Kidney epithelial cell (primary cell): ENCODE results near the gene FAM110A. TPM values are rescaled to one million over a fixed set of nuclear protein-coding genes. Genes with fewer than 3 reads are reported as not detected.

Experiments
- DNase-seq: peaks from one replicate; pipeline ENCODE4 v3.0.0-alpha.2; 2010; ENCODE audit warnings: low read depth
- H3K27me3 ChIP-seq: 2 replicates; pipeline ENCODE4 v1.6.0; 2011; ENCODE audit warnings: low read length; ENCODE audit not compliant: control insufficient read depth, insufficient read depth
- H3K36me3 ChIP-seq: 2 replicates; pipeline ENCODE4 v1.5.1; 2011; ENCODE audit warnings: low read length; ENCODE audit not compliant: control insufficient read depth, insufficient read depth
- H3K4me3 ChIP-seq: 2 replicates; pipeline ENCODE4 v1.5.1; 2011; ENCODE audit warnings: low read depth, mild to moderate bottlenecking, control low read depth, low read length
- total RNA-seq: library from RNA; depleted of rRNA; stranded (reverse); fragments of >200 nt; gene quantifications from 2 replicates; pipeline ENCODE4 v1.2.3, GENCODE V29; 2015
- TF ChIP-seq, protein P1 (sequence below): IDR thresholded peaks from 2 replicates; pipeline ENCODE4 v1.5.1; 2011; ENCODE audit warnings: mild to moderate bottlenecking, moderate library complexity, low read length, control low read depth, inconsistent platforms; ENCODE audit not compliant: insufficient read depth, poor library complexity, severe bottlenecking

Gene FAM110A
- total RNA-seq, 1 donor from 2014 or later, result 6.2 TPM

DNA sequence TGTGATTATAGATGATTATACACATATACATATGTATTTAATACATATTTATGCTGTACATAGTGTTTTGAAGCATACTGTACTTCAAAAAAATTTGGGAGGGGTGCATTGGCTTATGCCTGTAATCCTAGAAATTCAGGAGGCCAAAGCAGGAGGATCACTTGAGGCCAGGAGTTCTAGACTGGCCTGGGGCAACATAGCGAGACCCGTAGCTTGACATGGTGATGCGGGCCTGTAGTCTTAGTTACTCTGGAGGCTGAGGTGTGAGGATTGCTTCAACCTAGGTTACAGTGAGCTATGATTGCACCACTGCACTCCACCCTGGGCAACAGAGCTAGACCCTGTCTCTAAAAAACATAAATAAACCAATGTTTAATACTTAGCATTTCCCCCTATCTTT, 1.6 kb upstream of the FAM110A start:
- Histone ChIP-seq H3K36me3 (no peaks in the 10 kb centered on the region), H3K4me3 (no peak overlapping the region), H3K27me3 (no peaks in the 10 kb centered on the region)
- TF ChIP-seq, protein P1, sequence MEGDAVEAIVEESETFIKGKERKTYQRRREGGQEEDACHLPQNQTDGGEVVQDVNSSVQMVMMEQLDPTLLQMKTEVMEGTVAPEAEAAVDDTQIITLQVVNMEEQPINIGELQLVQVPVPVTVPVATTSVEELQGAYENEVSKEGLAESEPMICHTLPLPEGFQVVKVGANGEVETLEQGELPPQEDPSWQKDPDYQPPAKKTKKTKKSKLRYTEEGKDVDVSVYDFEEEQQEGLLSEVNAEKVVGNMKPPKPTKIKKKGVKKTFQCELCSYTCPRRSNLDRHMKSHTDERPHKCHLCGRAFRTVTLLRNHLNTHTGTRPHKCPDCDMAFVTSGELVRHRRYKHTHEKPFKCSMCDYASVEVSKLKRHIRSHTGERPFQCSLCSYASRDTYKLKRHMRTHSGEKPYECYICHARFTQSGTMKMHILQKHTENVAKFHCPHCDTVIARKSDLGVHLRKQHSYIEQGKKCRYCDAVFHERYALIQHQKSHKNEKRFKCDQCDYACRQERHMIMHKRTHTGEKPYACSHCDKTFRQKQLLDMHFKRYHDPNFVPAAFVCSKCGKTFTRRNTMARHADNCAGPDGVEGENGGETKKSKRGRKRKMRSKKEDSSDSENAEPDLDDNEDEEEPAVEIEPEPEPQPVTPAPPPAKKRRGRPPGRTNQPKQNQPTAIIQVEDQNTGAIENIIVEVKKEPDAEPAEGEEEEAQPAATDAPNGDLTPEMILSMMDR, result no peak
- no peak for DNase-seq

DNA sequence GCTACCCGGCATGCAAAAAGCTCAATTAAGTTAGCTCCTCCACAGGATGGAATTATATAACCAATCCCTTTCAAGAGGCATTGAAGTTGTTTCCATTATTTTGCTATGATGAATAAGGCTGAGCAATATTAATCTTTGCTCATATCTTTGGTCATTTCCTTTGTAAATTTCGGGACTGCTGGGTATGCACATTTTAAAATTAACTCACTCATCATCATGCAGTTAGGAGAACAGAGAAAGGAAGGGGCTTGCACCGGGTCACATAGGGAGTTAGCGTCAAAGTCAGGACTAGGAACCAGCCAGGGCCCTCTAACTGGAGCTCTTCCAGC, 430 bp upstream of the FAM110A start:
- DNase-seq, result no peak
- H3K4me3 ChIP-seq, result peak overlapping the region; percentile 7
- H3K36me3 ChIP-seq, result no peaks in the 10 kb centered on the region
- TF ChIP-seq, protein P1, result no peak
- H3K27me3 ChIP-seq, result no peaks in the 10 kb centered on the region

DNA sequence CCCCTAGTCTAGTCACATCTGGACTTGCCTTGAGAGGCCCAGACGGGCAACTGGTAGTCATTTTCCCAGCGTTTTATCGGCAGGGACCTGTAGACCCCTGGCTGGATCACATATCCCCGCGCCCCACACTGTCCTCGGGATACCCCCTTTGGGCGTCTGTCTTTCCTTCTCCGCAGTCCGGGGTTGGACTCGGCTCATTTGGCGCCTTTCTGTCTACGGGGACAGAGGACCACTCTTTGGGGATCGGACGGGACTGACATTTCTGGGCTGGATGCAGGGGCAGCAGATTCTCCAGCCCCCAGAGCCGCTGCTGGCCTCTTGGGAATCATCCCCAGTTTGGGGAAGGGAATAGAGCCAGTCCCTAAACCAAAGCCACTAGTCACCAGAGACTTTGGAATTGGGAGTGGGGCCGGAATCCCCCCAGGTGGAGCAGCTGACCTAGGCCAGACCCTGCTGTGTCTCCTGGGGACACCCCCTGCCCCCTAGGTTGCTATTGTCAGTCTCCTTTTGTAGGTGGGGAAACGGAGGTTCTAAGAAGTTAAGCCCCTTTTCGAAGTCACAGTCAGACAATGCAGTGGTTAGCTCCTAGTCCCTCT, 734 bp downstream of the FAM110A start:
- TF ChIP-seq, protein P1, result no peak
- Histone ChIP-seq H3K27me3 (no peaks in the 10 kb centered on the region), H3K36me3 (no peaks in the 10 kb centered on the region), H3K4me3 (peak overlapping the region; percentile 61)
- no peak for DNase-seq

DNA sequence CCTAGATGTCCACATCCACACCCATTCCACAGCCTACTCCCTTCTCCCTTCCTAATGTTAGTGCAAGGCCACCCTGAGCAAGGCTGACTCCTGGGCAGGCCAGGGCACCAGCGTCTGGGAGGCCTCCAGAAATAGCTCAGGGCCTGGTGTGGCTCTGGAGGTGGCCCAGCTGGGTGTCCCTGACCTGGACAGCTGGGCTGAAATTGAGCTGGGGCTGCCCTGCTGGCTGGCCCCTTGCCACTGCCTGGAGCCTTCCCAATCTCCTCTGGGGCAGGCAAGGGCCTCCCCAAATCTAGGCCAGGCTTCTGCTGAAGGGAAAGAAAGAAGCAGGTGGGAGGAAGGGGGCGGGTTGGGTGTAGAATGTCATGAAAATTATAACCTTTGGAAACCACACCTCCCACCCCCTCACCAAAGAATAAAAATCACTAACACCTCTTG, 2.1 kb downstream of the FAM110A start:
- no peak overlapping the region for H3K4me3 ChIP-seq
- no peaks in the 10 kb centered on the region for H3K27me3 ChIP-seq
- no peaks in the 10 kb centered on the region for H3K36me3 ChIP-seq
- TF ChIP-seq, protein P1, result no peak
- no peak for DNase-seq

DNA sequence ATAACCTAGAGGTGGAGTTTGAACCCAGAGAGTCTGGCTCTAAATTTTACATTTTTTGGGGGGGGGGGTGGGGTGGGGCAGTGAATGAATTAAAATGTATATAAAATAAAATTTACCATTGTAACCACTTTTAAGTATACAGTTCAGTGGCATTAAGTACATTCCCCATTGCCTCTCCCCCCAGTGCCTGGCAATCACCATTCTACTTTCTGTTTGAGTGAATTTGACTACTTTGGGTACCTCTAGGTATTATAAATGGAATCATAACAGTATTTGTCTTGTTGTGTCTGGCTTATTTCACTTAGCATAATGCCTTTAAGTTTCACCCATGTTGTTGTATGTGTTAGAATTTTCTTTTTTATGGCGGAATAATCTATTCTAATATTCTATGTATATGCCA, 2.7 kb downstream of the FAM110A start:
- Histone ChIP-seq H3K27me3 (no peaks in the 10 kb centered on the region), H3K4me3 (no peak overlapping the region), H3K36me3 (no peaks in the 10 kb centered on the region)
- no peak for DNase-seq
- TF ChIP-seq, protein P1, result no peak

DNA sequence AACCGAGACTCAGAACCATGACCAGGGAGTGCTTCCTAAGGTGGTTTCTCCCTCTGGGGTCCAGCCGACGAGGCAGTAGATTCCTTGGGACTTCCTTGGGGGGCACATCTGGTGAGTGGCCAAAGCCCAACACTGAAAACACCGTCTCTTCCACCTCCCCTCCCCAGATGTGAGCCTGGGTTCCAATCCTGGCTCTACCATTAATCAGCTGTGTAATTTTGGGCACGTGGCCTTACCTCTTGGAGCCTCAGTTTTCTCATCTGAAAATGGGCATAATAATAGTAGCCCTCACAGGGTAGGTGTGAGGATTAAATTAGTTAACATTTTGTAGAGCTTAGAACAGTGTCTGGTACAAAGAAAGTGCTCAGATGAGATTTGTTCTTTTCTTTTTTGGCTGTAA, 5.5 kb downstream of the FAM110A start:
- TF ChIP-seq, protein P1, result no peak
- no peak for DNase-seq
- no peaks in the 10 kb centered on the region for H3K36me3 ChIP-seq
- peaks cover 13% of the 10 kb centered on the region for H3K27me3 ChIP-seq
- no peak overlapping the region for H3K4me3 ChIP-seq
